ENCODE measurements around the gene RDH11.
A peak's percentile ranks its signal among the peaks of the same experiment; 100 is the strongest.
"Not testable (repeated sequence)": the region's sequence is repeated elsewhere in the genome, so short reads cannot be mapped to it uniquely, and the experiment has no call there.

RDH11 gene, protein sequence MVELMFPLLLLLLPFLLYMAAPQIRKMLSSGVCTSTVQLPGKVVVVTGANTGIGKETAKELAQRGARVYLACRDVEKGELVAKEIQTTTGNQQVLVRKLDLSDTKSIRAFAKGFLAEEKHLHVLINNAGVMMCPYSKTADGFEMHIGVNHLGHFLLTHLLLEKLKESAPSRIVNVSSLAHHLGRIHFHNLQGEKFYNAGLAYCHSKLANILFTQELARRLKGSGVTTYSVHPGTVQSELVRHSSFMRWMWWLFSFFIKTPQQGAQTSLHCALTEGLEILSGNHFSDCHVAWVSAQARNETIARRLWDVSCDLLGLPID

DNA sequence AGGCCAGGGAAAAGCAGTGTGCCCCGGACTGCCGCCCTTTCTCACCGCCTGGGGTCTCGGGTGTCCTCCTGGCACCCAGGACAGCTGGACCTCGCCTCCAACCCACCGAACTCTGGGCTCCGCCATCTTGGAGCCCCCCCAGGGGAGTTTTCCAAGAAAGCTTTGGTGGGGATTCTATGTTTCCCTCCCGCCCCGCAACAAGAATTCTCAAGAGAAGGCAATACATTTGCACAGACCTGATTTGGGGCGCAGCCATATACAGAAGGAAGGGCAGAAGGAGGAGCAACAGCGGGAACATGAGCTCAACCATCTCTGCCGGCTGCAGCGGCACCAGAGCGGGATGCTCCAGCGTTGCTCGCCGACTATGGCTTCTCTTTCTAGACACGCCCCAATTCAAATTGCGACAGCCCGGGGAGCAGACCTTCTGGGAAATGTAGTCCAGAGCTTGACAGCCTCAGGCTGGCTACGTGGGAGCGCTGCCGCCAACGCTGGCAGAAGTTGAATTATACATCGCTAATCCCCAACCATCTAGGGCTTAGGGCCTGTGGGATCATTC is at the start of gene RDH11:
Gene RDH11 (minus strand): TSS at position 371 of the 556 bp plus-strand sequence. CDS start 61 bp downstream, at position 310.
- DNase-seq (ENCODE audit: low read depth), result peak; percentile 65

DNA sequence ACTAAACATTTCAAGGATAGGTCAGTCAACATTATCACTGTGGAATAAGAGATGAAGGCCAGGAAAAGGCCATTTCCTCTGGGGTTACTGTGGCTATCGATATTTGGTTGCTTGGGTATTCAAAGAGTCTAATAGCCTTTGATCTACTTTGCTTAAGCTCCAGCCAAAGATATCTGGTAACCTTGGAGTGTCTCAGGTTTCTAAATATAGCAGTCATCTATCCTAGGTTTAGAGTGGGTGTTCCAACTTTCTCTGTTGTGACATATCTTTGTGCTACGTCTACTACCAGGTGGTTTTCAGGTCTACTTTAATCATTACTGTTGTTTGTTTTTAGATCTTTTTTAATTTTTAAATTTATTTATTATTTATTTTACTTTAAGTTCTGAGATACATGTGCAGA is 48.5 kb upstream of the RDH11 start:
- no peak for DNase-seq (ENCODE audit: low read depth)

DNA sequence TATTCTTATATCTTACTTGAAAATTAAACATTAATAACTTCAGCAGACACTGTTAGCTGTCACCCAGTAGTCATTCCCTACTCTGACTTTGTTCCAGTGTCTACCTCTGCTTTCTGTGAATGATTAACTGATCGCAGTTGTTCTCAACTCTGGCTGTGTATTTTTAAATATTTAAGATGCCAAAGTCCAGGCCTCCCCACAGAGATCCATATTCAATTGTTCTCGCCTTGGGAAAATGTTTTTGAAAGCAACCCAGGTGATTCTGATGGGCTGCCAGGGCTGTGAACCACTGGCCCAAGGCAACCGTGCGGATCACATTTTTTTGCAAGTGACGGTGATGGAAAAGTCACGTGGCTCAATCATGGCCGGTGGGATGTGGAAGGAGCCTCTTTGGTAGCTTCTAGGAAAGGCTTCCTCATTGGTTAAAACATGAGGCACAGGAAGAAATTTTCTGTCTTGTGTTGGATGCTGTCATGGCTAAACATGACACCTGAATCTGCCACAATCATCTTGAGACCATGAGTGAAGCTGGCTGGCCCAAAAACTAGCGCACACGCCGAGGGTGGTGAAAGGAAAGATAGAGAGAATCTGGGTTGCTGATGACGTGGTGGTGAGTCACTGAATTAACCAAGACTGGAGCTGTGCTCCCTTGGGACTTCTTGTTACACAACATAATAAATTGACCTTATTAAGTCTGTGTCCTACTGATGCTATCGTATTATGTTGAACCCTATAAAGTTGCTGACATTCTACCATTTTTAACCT is 43.4 kb upstream of the RDH11 start:
- peak; percentile 59 for DNase-seq (ENCODE audit: low read depth)

DNA sequence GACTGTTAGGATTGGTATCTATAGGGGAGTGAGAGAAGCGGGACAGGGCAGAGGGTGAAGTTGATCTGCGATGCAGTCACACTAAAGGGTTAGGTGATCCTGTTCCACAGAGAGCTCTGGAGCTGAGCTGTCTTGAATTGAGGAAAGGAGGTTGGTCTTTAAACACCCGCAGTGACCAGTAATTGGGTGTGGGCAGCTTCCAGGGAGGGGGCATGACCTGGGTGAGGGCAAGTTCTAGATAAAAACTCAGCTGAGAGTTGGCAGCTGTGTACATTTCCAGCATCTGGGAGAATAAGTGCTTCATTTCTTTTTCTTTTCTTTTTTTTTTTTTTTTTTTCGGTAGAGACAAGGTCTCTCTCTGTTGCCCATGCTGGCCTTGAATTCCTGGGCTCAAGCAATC is 41.2 kb upstream of the RDH11 start:
- DNase-seq (ENCODE audit: low read depth), result no peak

DNA sequence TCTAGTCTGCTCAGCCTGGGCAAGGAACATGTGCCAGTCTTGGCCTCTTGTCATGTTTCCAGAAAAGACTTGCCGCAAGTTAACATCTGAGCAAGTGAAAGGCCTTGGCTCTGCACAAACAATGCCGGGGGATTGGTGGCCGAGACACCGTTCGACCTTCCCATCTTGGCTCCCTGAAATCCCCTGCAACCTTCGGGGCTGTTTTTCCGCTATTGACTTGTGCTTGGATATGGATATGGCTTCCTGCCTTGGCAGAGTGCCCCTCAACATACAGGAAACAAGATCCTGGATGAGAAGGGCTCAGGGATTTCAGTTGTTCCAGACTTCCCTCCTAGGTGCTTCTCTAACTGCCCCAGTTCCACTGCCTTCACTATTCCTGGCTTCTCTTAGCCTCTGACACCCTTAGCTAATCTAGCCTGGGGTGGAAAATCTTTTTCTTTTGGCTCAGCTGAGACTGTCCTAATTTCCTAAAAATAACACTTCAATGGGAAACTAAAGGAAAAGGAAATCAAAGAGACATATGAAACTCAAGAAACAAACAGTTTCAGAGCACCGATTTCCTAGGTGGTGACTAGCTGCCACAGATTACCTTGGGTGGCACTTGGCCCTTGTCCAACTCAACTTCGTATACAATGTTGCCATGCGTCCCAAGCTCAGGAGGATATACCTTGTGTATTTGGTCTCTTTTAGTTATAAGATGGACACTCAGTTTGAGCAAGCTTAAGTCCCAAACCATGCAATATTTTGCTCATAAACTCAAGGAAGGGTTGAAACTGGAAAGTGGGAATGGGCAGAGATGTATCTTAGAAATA is 40.0 kb upstream of the RDH11 start:
- DNase-seq (ENCODE audit: low read depth), result no peak

DNA sequence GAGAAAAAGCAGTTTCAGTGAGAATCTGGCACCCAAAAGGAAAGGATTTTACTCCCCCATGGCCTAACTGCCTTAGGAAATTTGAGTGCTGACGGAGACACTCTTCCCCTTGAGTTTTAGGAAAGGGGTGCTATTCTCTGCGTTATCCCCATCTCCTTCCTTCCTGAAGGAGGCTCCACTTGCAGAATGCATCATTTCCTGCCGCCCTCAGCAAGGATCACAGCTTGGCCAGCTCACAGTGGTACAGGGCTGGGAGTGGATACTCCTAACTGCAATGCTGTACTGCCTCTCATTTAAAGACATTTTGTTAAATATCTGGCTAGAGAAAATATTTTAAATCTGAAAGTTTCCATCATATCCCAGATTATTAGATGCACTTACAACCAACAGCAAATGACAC is 39.1 kb upstream of the RDH11 start:
- DNase-seq (ENCODE audit: low read depth), result no peak

DNA sequence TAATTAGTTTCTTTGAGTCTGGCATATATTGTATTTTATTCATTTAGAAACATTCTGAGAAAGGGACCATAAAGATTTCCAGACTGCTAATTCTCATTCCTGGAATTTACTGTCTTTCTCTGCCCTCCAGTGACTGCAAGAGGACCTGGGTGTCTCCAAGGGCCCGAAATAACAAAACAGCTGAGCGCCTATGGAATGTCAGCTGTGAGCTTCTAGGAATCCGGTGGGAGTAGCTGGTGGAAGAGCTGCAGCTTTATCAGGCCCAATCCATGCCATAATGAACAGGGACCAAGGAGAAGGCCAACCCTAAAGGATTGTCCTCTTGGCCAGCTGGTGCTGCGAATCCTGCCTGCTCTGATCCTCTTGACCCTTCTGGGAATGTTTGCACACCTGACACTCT is 38.1 kb upstream of the RDH11 start:
- DNase-seq (ENCODE audit: low read depth), result no peak

DNA sequence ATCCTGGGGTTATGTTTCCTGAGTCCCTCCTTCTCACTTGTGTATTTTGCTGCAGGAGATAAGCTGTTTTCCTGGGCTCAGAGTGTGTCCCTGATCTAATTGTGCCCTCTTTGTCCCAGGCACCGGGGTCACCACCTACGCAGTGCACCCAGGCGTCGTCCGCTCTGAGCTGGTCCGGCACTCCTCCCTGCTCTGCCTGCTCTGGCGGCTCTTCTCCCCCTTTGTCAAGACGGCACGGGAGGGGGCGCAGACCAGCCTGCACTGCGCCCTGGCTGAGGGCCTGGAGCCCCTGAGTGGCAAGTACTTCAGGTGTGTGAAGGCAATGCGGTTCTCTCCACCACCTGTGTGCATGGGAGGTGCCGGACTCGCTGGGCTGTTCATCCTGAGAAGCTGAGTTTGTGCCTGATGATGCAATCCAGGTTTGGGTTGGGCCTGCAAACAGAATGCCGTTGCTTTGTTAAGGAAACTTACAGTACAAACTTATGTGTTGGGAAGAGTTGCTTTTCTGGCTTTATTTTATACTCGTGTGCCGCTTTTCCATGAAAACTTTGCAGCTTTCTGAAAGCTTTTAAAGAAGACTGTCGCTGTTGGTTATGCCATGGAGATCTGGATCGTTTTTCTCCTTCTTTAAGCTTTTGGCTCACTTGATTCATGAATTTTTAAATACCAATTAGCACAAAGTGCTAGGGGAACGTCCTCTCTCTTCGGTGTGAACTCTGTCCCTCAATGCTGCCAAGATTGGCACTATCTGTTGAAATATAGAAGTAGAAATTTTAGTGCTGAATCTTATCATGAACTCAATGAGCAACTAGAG is 33.7 kb upstream of the RDH11 start:
- no peak for DNase-seq (ENCODE audit: low read depth)

DNA sequence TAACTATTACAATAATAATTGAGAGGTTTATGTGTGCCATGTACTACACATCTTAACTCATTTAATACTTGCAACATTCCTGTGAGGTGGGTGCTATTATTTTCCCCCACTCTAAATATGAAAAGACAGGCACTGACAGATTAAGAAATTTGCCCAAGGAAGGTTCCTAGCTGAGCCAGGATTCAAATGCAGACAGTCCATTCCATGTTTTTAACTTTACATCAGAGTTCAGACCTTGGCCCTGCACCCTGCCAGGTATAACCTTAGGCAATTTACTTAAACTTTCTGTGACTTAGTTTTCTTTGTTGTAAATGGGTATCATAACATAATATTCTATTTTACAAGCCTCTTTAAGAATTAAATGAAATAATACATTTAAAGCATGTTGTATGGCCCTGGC is 32.7 kb upstream of the RDH11 start:
- no peak for DNase-seq (ENCODE audit: low read depth)

DNA sequence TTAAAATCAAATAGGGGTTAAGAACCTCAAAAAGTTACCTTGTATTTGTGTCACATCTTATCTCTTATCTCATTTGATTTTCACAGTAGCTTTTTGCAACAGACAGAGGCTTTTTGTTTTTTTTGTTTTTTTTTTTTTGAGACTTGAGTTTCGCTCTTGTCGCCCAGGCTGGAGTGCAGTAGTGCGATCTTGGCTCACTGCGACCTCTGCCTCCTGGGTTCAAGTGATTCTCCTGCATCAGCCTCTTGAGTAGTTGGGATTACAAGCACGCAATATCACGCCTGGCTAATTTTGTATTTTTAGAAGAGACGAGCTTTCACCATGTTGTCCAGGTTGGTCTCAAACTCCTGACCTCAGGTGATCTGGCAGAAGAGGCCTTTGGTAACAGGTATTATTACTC is 31.8 kb upstream of the RDH11 start:
- DNase-seq (ENCODE audit: low read depth), result no peak

DNA sequence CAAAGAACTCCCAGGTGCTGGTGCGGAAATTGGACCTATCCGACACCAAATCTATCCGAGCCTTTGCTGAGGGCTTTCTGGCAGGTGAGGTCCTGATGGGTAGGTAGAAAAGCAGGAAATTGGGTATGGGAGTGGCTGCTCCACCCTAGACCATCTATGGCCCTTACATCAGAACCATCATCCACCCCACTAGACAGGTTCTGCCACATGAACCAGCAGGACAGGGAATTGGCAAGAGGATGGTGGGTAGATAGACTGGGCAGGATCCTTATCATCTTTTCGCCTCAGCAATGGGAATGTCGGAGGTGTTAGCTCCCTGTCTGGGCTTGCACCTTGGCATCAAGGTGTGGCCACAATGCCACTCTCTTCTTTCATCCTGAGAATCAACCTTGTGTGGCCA is 29.6 kb upstream of the RDH11 start:
- DNase-seq (ENCODE audit: low read depth), result no peak

DNA sequence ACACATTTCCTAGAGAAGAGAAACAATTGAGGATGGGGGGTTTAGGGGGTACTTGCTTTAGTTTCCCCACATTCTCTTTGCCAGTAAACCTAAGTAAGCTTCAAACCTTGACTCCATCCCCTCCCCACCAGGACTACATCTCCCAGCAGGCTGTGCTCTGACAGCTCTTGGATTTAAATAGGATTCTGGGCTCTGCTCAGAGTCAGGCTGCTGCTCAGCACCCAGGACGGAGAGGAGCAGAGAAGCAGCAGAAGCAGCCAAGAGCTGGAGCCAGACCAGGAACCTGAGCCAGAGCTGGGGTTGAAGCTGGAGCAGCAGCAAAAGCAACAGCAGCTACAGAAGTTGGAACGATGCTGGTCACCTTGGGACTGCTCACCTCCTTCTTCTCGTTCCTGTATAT is 26.7 kb upstream of the RDH11 start:
- no peak for DNase-seq (ENCODE audit: low read depth)

DNA sequence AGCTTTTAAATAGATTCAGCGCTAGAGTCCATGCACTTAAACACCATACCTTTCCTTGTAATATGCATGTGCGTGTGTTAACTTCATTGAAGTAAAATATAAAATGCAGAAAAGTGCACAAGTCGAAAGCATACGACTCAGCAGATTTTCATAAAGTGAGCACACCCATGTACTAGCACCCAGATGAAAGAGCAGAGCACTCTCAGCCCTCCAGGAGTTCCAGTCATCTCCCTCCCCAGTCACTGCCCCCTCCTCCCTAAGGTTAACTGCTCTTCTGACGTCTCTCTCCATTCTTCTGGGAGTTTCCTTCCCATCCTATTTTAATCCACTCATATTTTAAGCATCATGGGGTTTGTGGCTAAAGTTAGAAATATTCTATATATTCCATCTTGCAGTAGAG is 26.3 kb upstream of the RDH11 start:
- DNase-seq (ENCODE audit: low read depth), result no peak

DNA sequence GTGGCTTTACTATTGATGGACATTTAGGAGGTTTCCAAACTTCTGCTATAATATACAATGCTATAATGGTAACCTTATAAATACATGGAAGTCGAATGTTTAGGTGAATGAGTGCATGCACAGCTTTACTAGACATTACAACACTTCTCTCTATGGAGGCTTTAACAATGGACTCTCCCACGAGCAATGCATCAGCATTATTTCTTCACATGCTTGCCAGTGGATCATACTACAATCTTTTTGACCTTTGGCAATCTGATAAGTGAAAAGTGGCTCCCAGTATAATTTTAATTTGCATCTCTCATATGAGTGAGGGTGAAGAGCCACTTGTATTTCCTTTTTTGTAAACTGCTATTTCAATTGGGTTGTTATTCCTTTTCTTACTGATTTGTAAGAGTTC is 24.3 kb upstream of the RDH11 start:
- DNase-seq (ENCODE audit: low read depth), result no peak

DNA sequence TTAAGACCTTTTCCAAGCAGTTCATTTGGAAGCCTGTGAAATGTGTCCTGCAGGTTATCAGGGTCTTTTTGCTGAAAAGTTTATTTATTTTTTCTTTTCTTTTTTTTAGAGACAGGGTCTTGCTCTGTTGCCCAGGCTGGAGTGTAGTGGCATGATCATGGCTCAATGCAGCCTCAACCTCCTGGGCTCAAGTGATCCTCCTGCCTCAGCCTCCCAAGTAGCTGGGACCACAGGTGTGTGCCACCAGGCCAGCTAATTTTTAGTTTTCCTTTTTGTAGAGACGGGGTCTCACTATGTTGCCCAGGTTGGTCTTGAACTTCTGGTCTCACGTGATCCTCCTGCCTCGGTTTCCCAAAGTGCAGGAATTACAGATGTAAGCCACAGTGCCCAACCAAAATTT is 23.8 kb upstream of the RDH11 start:
- not testable (repeated sequence) for DNase-seq (ENCODE audit: low read depth)

DNA sequence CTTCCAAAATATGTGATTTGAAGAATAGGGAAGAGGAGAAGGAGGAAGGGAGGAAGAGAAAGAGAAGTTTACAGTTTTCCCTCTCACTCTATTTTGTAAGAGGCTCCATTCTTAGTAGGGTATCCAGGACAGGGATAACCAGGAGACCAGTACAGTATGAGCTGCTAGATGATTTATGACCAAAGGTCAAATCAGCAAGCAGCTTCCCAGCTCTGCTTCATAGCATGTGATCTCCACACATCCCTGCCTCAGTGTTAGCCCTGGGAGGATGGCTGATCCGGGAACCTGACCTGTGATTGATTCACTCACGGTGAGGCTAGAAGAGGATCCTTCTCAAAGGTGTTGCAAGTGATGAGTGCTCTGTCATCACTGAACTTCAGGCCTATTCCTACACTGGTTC is 22.7 kb upstream of the RDH11 start:
- no peak for DNase-seq (ENCODE audit: low read depth)

DNA sequence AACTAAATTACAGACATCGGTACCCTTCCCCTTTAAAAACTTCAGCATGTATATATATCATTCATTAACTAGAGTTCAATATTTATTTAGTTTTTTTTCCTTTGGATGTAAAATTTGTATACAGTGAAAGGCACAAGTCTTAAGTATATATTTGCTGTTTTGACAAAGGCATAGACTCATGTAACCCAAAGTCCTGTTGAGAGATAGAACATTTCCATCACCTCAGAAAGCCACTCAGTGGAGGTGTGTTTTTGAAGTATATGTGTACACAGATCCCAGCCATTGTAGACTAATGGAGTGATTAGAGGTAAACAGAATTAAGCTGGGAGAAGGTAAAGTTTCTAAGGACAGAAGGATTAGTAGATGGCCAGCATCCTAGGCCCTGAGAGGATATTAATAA is 21.5 kb upstream of the RDH11 start:
- DNase-seq (ENCODE audit: low read depth), result no peak

DNA sequence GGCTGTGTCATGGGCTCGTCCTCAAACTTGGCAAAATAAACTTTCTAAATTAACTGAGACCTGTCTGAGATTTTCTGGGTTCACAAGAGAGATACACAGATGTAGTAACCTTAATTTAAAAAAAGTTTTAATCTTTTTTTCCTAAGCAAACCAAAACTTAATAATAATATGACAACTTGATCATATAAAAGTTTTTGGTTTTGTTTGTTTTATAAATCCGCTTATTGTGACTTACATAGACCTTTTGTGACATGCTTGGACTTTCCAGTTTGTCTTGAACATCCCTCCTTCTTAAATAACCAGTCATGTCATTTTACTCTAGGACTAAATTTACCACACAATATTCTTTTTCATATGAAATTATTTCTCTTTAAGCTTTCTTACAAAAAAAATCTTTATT is 14.6 kb upstream of the RDH11 start:
- no peak for DNase-seq (ENCODE audit: low read depth)

DNA sequence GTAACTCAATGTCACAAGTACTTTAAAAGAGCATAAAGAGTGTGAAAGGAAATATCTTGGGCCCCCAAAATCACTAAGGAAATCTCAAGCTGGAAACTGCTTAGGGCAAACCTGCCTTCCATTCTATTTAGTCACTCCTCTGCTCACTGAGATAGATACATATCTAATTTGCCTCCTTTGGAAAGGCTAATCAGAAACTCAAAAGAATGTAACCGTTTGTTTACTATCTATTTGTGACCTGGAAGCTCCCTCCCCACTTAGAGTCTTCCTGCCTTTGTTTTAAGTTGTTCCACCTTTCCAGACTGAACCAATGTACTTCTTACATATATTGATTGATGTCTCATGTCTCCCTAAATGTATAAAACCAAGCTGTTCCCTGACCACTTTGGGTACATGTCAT is 14.2 kb upstream of the RDH11 start:
- DNase-seq (ENCODE audit: low read depth), result not testable (repeated sequence)

DNA sequence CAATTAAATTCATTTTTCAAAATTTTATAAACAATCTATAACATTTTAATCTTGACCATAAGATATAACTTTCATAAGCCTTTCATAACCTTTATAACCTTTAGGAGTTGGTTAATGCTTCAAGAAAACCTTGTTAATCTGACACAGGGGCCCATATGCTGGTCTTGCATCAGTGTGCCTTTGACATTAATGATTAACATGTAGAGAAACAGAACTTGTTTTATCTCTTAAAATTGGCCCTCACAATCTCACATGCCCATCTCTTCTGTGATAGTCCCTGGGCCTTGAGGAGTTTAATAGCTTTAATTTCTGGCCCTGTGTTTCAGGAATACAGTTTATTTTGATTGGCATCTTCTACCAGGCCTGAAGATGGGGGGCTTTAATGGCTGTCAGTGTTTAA is 13.8 kb upstream of the RDH11 start:
- DNase-seq (ENCODE audit: low read depth), result not testable (repeated sequence)

DNA sequence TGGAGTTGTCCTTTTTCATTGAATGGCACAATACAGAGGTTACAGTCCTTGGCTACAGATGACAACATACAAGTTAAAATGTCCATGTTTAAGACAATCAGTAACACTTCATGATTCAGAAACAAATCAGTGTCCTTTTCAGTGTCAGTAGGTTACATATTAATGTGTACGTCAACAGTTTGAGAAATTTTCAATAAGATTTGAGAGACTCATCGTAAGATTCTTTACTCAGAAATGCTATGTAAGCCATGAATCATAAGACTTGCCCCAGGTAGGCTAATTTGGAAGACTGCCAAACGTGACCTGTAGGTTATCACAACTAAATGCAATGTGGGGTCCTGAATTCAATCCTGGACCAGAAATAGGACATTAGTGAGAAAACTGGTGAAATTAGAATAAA is 9.6 kb upstream of the RDH11 start:
- DNase-seq (ENCODE audit: low read depth), result no peak
